ENCODE results near the gene DLG2.
A peak's percentile ranks its signal among the peaks of the same experiment; 100 is the strongest.
"Not testable (repeated sequence)": the region's sequence is repeated elsewhere in the genome, so short reads cannot be mapped to it uniquely, and the experiment has no call there.

DLG2 gene

GRCh38 chr11:85627332-85627997 lies at the start of gene DLG2:
DLG2 (minus strand) TSS chr11:85627344.
- DNase-seq (ENCODE audit: low spot score) (no peak), FAIRE-seq (no peak)

DNA sequence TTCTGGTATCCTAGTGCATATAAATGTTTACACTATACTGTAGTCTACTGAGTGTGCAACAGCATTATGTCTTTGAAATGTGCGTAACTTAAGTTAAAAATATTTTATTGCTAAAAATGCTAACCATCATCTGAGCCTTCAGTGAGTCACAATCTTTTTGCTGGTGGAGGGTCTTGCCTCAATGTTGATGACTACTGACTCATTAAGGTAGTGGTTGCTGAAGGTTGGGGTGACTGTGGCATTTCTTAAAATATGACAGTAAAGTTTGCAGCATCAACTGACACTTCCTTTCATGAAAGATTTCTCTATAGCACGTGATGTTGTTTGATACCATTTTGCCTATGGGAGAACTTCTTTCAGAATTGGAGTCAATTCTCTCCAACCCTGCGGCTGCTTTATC lies 46.2 kb upstream of the DLG2 start:
- no peak for FAIRE-seq
- DNase-seq (ENCODE audit: low spot score), result no peak

DNA sequence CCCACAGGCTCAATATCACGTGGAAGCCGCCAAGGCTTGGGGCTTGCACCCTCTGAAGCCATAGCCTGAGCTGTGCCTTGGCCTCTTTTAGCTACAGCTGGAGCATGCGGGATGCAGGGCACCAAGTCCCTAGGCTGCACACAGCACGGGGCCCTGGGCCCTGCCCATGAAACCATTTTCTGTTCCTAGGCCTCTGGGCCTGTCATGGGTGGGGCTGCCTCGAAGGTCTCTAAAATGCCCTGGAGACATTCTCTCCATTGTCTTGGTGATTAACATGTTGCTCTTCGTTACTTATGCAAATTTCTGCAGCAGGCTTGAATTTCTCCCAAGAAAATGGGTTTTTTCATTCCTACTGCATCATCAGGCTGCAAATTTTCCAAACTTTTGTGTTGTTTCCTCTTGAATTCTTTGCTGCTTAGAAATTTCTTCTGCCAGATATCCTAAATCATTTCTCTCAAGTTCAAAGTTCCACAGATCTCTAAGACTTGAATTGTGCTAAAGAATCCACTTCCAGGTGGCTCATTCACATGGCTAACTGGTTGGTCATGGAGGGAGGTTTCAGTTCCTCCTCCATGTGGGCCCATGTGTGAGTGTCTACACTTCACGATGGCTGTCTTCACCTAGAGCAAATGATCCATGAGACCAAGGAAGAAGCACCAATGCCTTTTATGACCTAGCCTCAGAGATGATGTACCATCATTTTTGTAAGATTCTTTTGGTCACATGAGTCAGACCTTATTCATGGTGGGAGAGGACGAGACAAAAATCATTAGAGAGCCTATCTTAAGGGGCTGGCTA lies 45.2 kb upstream of the DLG2 start:
- FAIRE-seq (no peak), DNase-seq (ENCODE audit: low spot score) (no peak)

DNA sequence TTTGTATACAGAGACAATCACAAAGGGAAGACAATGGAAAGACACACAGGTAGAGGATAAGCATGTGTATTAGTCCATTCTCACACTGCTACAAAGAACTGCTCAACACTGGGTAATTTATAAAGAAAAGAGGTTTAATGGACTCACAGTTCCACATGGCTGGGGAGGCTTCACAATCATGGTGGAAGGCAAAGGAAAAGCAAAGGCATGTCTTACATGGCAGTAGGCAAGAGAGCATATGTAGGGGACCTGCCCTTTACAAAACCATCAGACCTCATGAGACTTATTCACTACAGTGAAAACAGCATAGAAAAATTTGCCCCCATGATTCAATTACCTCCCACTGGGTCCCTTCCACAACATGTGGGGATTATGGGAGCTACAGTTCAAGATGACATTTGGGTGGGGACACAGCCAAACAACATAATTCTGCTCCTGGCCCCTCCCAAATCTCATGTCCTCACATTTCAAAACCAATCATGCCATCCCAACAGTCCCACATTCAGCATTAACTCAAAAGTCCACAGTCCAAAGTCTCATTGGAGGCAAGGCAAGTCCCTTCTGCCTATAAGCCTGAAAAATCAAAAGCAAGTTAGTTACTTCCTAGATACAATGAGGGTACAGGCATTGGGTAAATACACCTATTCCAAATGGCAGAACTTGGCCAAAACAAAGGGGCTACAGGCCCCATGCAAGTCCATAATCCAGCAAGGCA lies 44.0 kb upstream of the DLG2 start:
- FAIRE-seq; DNase-seq (ENCODE audit: low spot score): not testable (repeated sequence)

DNA sequence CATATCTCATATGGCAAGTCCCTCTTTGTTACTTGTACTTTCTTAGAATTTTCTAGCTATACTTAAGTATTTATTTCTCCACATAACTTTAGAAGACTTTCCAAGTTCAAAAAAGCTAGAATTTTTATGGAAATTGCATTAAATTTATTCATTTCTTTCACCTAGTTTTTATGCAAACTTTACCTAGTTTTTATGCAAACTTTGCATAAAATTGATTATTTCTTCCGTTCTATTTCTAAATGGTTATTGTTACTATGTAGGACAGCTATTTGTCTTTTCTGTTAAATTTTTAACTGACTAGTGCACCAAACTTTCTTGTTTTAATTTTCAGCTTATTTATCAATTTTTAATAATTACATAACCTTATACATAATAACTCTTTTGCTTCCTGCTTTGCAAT lies 41.0 kb upstream of the DLG2 start:
- no peak for DNase-seq (ENCODE audit: low spot score)
- FAIRE-seq, result no peak

GRCh38 chr11:85666687-85667086 lies 39.5 kb upstream of the DLG2 start:
- DNase-seq (ENCODE audit: low spot score) (no peak), FAIRE-seq (no peak)

DNA sequence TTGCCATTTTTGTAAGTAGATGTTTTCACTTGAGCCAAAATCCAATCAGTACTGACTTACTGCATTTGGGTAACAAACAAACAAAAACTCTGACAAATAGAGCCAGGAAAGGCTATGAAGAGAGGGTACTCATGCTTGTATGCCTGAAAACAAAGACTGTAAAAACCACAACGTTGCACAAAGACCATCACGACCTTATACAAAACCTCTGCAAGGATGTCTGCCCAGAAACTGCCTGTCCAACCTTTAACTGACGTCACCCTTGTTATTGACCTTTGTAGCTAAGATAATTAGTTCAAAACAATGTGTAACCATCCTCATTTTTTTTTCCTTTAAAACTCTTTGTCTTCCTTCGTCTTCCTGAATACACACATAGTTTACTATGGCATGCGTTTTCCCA lies 38.6 kb upstream of the DLG2 start:
- FAIRE-seq, result no peak
- DNase-seq (ENCODE audit: low spot score), result no peak

DNA sequence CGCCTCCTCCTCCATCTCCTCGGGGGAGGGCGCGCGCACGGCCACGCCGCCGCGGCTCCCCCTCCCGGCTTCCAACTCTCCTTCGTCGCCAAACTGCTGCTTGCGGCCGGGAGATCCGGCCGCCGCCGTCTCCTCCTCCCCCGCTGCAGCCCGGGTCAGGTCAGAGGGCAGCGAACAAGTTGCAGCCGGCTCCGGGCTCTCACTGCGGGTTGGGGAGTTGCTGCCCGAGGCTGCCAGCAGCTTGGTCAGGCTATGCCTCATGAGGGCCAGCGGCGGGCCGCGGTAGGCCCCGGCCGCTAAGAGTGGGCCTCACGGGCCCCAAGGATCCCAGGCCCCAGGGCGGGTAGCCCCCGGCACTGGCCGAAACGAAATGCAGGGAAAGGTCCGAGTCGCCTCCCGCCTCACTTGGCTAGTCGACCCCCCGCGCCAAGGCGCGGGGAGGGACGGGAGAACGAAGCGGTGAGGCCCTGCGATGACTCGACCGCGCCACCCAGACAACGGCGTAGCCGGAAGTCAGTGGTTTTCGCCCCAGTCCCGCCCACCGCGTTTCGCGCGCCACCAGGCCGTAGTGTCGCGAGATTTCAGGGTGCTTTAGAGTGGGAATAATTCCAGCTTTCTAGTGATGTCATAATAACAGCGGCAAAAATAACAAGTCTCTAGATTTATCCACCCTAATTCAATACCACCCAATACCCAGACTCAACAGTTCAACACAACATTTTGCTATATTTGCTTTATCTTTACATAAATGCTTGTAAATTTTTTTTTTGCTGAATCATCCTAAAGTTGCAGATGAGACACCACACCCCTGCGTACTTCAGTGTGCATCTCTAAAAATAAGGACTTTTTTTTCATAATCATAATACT lies 37.7 kb upstream of the DLG2 start, which contains the start of gene CREBZF:
Gene CREBZF, minus strand, starts transcription at position 515 of the 867 bp plus-strand sequence. Its CDS starts 254 bp downstream, at position 261.
- FAIRE-seq (no peak), DNase-seq (ENCODE audit: low spot score) (peak; percentile 94)

- DNase-seq (ENCODE audit: low spot score) (peak; percentile 76), FAIRE-seq (no peak)
Measured at GRCh38 chr11:85663753-85664614, 36.8 kb upstream of the DLG2 start.

DNA sequence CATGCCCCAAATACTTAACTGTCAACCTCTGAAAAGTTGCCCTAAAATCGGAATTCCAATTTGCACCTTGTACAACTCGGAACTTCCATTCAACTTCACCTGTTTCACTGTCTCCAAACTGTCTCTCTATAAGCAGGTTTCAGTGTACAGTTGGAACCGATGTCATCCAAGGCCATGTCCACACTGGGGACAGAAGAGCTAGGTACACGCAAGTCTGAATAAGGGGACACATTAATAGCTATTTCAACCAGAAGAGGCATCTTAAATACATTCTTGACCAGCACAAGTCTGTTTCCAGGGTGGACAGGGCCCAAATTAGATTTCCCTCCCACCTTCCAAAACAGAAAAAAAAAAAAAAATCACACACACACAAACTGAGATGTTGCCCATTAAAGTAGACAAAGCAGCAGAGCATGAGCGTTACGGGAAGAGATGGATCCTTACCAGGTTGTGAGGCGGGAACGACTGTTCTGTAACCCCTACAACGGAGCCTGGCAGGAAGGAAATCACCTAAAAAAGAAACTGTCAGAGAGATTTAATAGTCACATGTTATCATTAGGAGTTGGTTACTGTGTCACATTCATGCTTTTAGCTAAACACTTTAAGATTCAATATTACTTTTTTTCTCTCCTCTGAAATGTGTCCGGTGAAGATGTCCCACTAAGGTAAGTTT lies 36.1 kb upstream of the DLG2 start:
- FAIRE-seq (no peak), DNase-seq (ENCODE audit: low spot score) (no peak)

GRCh38 chr11:85661972-85662664 lies 35.0 kb upstream of the DLG2 start:
- DNase-seq (ENCODE audit: low spot score), result no peak
- no peak for FAIRE-seq

DNA sequence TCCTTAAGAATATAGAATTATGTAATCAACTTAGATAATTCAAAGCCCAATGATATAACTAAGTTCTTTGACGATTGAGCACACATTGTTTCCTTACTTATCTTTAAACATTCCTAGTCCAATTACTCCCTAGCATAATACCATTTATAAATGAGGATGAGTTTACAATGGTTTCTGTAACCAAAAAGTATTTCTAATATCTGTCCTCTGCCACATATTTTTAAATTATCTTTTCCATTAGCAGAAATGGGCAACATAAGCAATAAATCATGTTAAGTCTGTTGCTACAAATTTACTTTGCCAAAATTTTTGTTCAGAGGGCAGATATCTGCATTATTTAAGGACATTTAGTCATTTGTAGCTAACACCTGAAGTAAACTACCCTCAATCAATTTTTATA lies 31.0 kb upstream of the DLG2 start:
- FAIRE-seq, result no peak
- no peak for DNase-seq (ENCODE audit: low spot score)

DNA sequence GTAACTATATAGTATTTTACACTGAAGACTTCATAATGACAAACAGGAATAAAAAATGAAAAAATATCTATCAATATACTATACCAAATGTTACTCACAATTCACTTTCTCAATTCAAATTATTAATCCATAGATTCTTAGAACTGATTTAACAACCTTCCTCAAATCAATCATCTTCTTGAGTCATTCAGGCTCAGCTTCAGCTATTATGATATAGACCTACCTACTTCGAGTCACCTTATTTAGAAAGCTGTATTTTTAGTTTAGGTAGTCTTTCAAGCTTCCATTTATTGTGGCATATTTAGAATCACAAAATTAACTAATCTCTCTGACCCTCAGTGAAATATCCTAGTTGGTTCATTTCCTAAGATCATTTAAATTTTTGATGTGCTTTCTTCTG lies 29.6 kb upstream of the DLG2 start:
- DNase-seq (ENCODE audit: low spot score), result no peak
- no peak for FAIRE-seq

- not testable (repeated sequence) for DNase-seq (ENCODE audit: low spot score); FAIRE-seq
Measured at GRCh38 chr11:85654343-85654742, 27.2 kb upstream of the DLG2 start.

- no peak for DNase-seq (ENCODE audit: low spot score)
- no peak for FAIRE-seq
Measured at GRCh38 chr11:85652786-85653447, 25.8 kb upstream of the DLG2 start.

GRCh38 chr11:85651118-85651517 lies 24.0 kb upstream of the DLG2 start:
- DNase-seq (ENCODE audit: low spot score) (no peak), FAIRE-seq (no peak)

DNA sequence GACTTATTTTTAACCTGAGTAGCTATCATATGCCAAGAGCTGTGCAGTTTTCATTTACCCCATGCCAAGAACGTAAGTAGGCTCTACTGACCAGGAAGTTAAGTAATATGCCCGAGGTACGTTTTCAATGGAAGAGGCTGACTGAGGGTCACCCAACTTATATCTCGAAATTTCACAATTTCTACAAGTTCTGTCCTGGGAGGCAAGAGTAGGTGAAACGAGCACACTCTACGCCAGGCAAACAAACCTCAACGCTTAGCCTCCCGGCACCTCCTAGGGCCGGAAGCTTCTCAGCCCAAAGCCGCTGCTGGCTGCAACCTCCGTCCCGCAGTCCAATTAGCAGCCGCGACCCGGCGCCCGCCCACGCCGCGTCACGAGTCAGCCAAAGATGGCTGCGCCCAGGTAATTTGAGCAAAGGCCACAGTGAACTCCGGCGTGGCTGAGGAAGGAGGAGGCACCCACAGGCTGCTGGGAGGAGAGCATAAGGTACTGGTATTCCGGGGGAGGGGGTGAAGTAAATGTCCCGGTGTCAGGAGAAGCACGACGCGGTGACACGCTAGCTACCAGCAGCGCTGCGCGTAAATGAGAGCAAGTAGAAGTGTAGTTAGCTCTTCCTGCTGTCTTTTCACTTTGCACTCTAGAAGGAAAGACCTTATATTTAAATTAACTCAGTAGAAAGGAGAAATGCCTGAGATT lies 20.6 kb upstream of the DLG2 start, which contains the start of gene TMEM126A:
Gene TMEM126A, plus strand, starts transcription at position 364 of the 696 bp plus-strand sequence. CDS start 2,289 bp downstream, outside the sequence.
- FAIRE-seq, result peak; percentile 94
- DNase-seq (ENCODE audit: low spot score), result peak; percentile 92

DNA sequence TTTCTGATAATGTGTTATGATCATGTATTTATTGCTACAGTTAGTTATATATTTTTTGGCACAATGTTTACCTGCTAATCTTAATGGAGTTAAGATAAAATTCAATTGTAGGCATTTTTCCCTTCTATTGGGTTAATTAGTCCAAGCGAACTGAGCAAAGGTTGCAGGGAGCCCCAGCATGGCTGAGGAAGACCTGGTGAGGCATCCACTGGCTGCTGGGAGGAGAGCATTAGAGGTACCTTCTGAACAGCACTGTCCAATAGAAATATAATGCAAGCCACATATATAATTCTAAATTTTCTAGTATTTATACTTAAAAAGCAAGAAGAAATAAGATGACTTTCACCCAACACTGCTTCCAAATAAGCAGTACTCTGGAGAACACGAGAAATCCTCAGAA lies 19.9 kb upstream of the DLG2 start:
- FAIRE-seq (no peak), DNase-seq (ENCODE audit: low spot score) (no peak)
